GM19455 (cell line): Measurements from ENCODE around the gene NAXE.
"Not testable (repeated sequence)": the region's sequence is repeated elsewhere in the genome, so short reads cannot be mapped to it uniquely, and the experiment has no call there.

Experiments
- ATAC-seq: cut with Tn5 transposase; IDR thresholded peaks from one replicate; pipeline ENCODE4 v1.9.1; 2021; ENCODE audit not compliant: unreplicated experiment

The NAXE gene

GRCh38 chr1:156622581-156623297 lies 31.2 kb downstream of the NAXE start:
- ATAC-seq, result no peak

- no peak for ATAC-seq
Measured at GRCh38 chr1:156623946-156624813, 32.6 kb downstream of the NAXE start.

GRCh38 chr1:156624814-156625435 lies 33.3 kb downstream of the NAXE start:
- ATAC-seq, result no peak

GRCh38 chr1:156625436-156626078 lies 34.0 kb downstream of the NAXE start:
- ATAC-seq, result no peak

GRCh38 chr1:156626079-156626438 lies 34.5 kb downstream of the NAXE start:
- no peak for ATAC-seq

- ATAC-seq, result no peak
Measured at GRCh38 chr1:156627313-156627880, 35.8 kb downstream of the NAXE start.

- no peak for ATAC-seq
Measured at GRCh38 chr1:156629823-156630449, 38.4 kb downstream of the NAXE start.

GRCh38 chr1:156631152-156631551 lies 39.6 kb downstream of the NAXE start:
- ATAC-seq, result not testable (repeated sequence)

GRCh38 chr1:156632355-156632754 lies 40.8 kb downstream of the NAXE start:
- no peak for ATAC-seq

- no peak for ATAC-seq
Measured at GRCh38 chr1:156638189-156638985, 46.8 kb downstream of the NAXE start.

GRCh38 chr1:156639601-156640101 lies 48.1 kb downstream of the NAXE start:
- no peak for ATAC-seq

- no peak for ATAC-seq
Measured at GRCh38 chr1:156640842-156641706, 49.5 kb downstream of the NAXE start.

GRCh38 chr1:156641761-156642264 lies 50.2 kb downstream of the NAXE start, which contains the start of gene BCAN:
TSS of gene BCAN (plus strand) at chr1:156642117. CDS start at chr1:156646055, 3,938 bp downstream.
- no peak for ATAC-seq

- ATAC-seq, result no peak
Measured at GRCh38 chr1:156642265-156643048, 50.9 kb downstream of the NAXE start.

GRCh38 chr1:156643049-156643777 lies 51.6 kb downstream of the NAXE start:
- ATAC-seq, result no peak

GRCh38 chr1:156643778-156644092 lies 52.2 kb downstream of the NAXE start:
- no peak for ATAC-seq
